ENCODE results near the gene CGN.

DNA sequence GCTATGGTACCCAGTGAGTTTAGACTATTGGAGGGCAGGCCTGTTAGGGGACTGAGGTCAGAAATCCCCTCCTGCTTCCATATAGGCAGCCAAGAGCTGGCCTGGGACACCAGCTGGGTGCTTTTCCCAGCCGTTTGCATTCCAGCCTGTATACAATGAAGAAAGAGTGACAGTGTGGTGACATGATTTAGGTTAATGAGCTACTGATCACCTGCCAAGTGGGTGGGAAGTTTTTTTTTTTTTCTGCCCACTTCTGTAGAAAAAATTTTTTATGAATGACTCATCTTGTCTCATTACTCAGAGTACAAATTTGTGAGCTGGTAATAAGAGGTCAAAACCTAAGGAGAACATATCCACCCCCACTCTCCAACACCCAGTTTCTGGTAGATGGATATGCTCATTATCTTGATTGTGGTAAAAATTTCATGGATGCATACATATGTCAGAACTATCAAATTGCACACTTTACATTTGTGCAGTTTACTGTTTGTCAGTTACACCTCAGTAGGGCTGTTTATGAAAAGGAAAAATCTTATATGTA is 16.4 kb upstream of the CGN start:
- TF ChIP-seq, protein P1, sequence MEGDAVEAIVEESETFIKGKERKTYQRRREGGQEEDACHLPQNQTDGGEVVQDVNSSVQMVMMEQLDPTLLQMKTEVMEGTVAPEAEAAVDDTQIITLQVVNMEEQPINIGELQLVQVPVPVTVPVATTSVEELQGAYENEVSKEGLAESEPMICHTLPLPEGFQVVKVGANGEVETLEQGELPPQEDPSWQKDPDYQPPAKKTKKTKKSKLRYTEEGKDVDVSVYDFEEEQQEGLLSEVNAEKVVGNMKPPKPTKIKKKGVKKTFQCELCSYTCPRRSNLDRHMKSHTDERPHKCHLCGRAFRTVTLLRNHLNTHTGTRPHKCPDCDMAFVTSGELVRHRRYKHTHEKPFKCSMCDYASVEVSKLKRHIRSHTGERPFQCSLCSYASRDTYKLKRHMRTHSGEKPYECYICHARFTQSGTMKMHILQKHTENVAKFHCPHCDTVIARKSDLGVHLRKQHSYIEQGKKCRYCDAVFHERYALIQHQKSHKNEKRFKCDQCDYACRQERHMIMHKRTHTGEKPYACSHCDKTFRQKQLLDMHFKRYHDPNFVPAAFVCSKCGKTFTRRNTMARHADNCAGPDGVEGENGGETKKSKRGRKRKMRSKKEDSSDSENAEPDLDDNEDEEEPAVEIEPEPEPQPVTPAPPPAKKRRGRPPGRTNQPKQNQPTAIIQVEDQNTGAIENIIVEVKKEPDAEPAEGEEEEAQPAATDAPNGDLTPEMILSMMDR (IDR thresholded peaks at IDR 0.05): no peak
- no peak for TF ChIP-seq POLR2A (IDR thresholded peaks at IDR 0.05)
